ENCODE results near the gene PTPRR. TPM values are rescaled to one million over a fixed set of nuclear protein-coding genes. Genes with fewer than 3 reads are reported as not detected.

The PTPRR gene
- total RNA-seq, 1 experiment from 2014 or later: 3.4 TPM

- H3K27me3 ChIP-seq (replicated peaks): no peaks in the 10 kb centered on the region
- no peak for DNase-seq (ENCODE audit: low read depth in 1 of 2, low spot score in 2 of 2)
- H3K4me1 ChIP-seq (replicated peaks): no peaks in the 10 kb centered on the region
- H3K27ac ChIP-seq: no peak overlapping the region
- H3K36me3 ChIP-seq: no peaks in the 10 kb centered on the region
- H3K9me3 ChIP-seq (replicated peaks): no peaks in the 10 kb centered on the region
- H3K4me3 ChIP-seq: no peak overlapping the region
Observed at GRCh38 chr12:70788774-70789173, 131.8 kb downstream of the PTPRR start.

- no peaks in the 10 kb centered on the region for H3K4me1 ChIP-seq (replicated peaks)
- no peak overlapping the region for H3K27ac ChIP-seq
- no peaks in the 10 kb centered on the region for H3K27me3 ChIP-seq (replicated peaks)
- H3K36me3 ChIP-seq: no peaks in the 10 kb centered on the region
- no peak for DNase-seq (ENCODE audit: low read depth in 1 of 2, low spot score in 2 of 2)
- no peaks in the 10 kb centered on the region for H3K9me3 ChIP-seq (replicated peaks)
- H3K4me3 ChIP-seq: no peak overlapping the region
Observed at GRCh38 chr12:70787612-70788011, 132.9 kb downstream of the PTPRR start.

GRCh38 chr12:70785896-70786295 lies 134.6 kb downstream of the PTPRR start:
- no peaks in the 10 kb centered on the region for H3K4me1 ChIP-seq (replicated peaks)
- no peak overlapping the region for H3K27ac ChIP-seq
- DNase-seq (ENCODE audit: low read depth in 1 of 2, low spot score in 2 of 2): no peak
- H3K36me3 ChIP-seq: no peaks in the 10 kb centered on the region
- H3K4me3 ChIP-seq: no peak overlapping the region
- no peaks in the 10 kb centered on the region for H3K27me3 ChIP-seq (replicated peaks)
- no peaks in the 10 kb centered on the region for H3K9me3 ChIP-seq (replicated peaks)

- Histone ChIP-seq H3K36me3 (no peaks in the 10 kb centered on the region), H3K4me3 (no peak overlapping the region), H3K27me3 (replicated peaks) (no peaks in the 10 kb centered on the region), H3K4me1 (replicated peaks) (no peaks in the 10 kb centered on the region), H3K9me3 (replicated peaks) (no peaks in the 10 kb centered on the region), H3K27ac (no peak overlapping the region)
- DNase-seq (ENCODE audit: low read depth in 1 of 2, low spot score in 2 of 2): no peak
Observed at GRCh38 chr12:70784042-70784668, 136.4 kb downstream of the PTPRR start.

GRCh38 chr12:70783455-70783854 lies 137.1 kb downstream of the PTPRR start:
- DNase-seq (ENCODE audit: low read depth in 1 of 2, low spot score in 2 of 2): no peak
- Histone ChIP-seq H3K36me3 (no peaks in the 10 kb centered on the region), H3K27ac (no peak overlapping the region), H3K9me3 (replicated peaks) (no peaks in the 10 kb centered on the region), H3K4me3 (no peak overlapping the region), H3K4me1 (replicated peaks) (no peaks in the 10 kb centered on the region), H3K27me3 (replicated peaks) (no peaks in the 10 kb centered on the region)

- no peaks in the 10 kb centered on the region for H3K9me3 ChIP-seq (replicated peaks)
- H3K27ac ChIP-seq: no peak overlapping the region
- H3K36me3 ChIP-seq: no peaks in the 10 kb centered on the region
- H3K27me3 ChIP-seq (replicated peaks): no peaks in the 10 kb centered on the region
- H3K4me3 ChIP-seq: no peak overlapping the region
- H3K4me1 ChIP-seq (replicated peaks): no peaks in the 10 kb centered on the region
- no peak for DNase-seq (ENCODE audit: low read depth in 1 of 2, low spot score in 2 of 2)
Observed at GRCh38 chr12:70779250-70779649, 141.3 kb downstream of the PTPRR start.

GRCh38 chr12:70774055-70774454 lies 146.5 kb downstream of the PTPRR start:
- no peak overlapping the region for H3K4me3 ChIP-seq
- H3K4me1 ChIP-seq (replicated peaks): no peaks in the 10 kb centered on the region
- no peaks in the 10 kb centered on the region for H3K9me3 ChIP-seq (replicated peaks)
- H3K27ac ChIP-seq: no peak overlapping the region
- H3K27me3 ChIP-seq (replicated peaks): no peaks in the 10 kb centered on the region
- H3K36me3 ChIP-seq: no peaks in the 10 kb centered on the region
- no peak for DNase-seq (ENCODE audit: low read depth in 1 of 2, low spot score in 2 of 2)

GRCh38 chr12:70772836-70773235 lies 147.7 kb downstream of the PTPRR start:
- Histone ChIP-seq H3K4me3 (no peak overlapping the region), H3K4me1 (replicated peaks) (no peaks in the 10 kb centered on the region), H3K36me3 (no peaks in the 10 kb centered on the region), H3K9me3 (replicated peaks) (no peaks in the 10 kb centered on the region), H3K27me3 (replicated peaks) (no peaks in the 10 kb centered on the region), H3K27ac (no peak overlapping the region)
- DNase-seq (ENCODE audit: low read depth in 1 of 2, low spot score in 2 of 2): no peak

GRCh38 chr12:70771581-70771980 lies 149.0 kb downstream of the PTPRR start:
- H3K27me3 ChIP-seq (replicated peaks): no peaks in the 10 kb centered on the region
- no peak overlapping the region for H3K27ac ChIP-seq
- no peaks in the 10 kb centered on the region for H3K4me1 ChIP-seq (replicated peaks)
- no peak overlapping the region for H3K4me3 ChIP-seq
- DNase-seq (ENCODE audit: low read depth in 1 of 2, low spot score in 2 of 2): no peak
- H3K36me3 ChIP-seq: no peaks in the 10 kb centered on the region
- no peaks in the 10 kb centered on the region for H3K9me3 ChIP-seq (replicated peaks)

GRCh38 chr12:70763666-70764065 lies 156.9 kb downstream of the PTPRR start:
- no peak for DNase-seq (ENCODE audit: low read depth in 1 of 2, low spot score in 2 of 2)
- H3K27ac ChIP-seq: no peak overlapping the region
- H3K4me1 ChIP-seq (replicated peaks): no peaks in the 10 kb centered on the region
- H3K4me3 ChIP-seq: no peak overlapping the region
- no peaks in the 10 kb centered on the region for H3K9me3 ChIP-seq (replicated peaks)
- H3K36me3 ChIP-seq: no peaks in the 10 kb centered on the region
- H3K27me3 ChIP-seq (replicated peaks): no peaks in the 10 kb centered on the region

- no peak overlapping the region for H3K27ac ChIP-seq
- no peaks in the 10 kb centered on the region for H3K36me3 ChIP-seq
- no peak overlapping the region for H3K4me3 ChIP-seq
- H3K9me3 ChIP-seq (replicated peaks): no peaks in the 10 kb centered on the region
- H3K27me3 ChIP-seq (replicated peaks): no peaks in the 10 kb centered on the region
- no peaks in the 10 kb centered on the region for H3K4me1 ChIP-seq (replicated peaks)
- DNase-seq (ENCODE audit: low read depth in 1 of 2, low spot score in 2 of 2): no peak
Observed at GRCh38 chr12:70762000-70762399, 158.5 kb downstream of the PTPRR start.

- Histone ChIP-seq H3K4me1 (replicated peaks) (no peaks in the 10 kb centered on the region), H3K9me3 (replicated peaks) (no peaks in the 10 kb centered on the region), H3K27ac (no peak overlapping the region), H3K36me3 (no peaks in the 10 kb centered on the region), H3K4me3 (no peak overlapping the region), H3K27me3 (replicated peaks) (no peaks in the 10 kb centered on the region)
- no peak for DNase-seq (ENCODE audit: low read depth in 1 of 2, low spot score in 2 of 2)
Observed at GRCh38 chr12:70759161-70759918, 161.2 kb downstream of the PTPRR start.

GRCh38 chr12:70758494-70758845 lies 162.1 kb downstream of the PTPRR start:
- H3K4me3 ChIP-seq: no peak overlapping the region
- no peaks in the 10 kb centered on the region for H3K4me1 ChIP-seq (replicated peaks)
- H3K27ac ChIP-seq: no peak overlapping the region
- H3K36me3 ChIP-seq: no peaks in the 10 kb centered on the region
- H3K9me3 ChIP-seq (replicated peaks): no peaks in the 10 kb centered on the region
- DNase-seq (ENCODE audit: low read depth in 1 of 2, low spot score in 2 of 2): no peak
- H3K27me3 ChIP-seq (replicated peaks): no peaks in the 10 kb centered on the region

- no peaks in the 10 kb centered on the region for H3K9me3 ChIP-seq (replicated peaks)
- no peak overlapping the region for H3K27ac ChIP-seq
- no peak for DNase-seq (ENCODE audit: low read depth in 1 of 2, low spot score in 2 of 2)
- no peaks in the 10 kb centered on the region for H3K4me1 ChIP-seq (replicated peaks)
- no peaks in the 10 kb centered on the region for H3K36me3 ChIP-seq
- H3K27me3 ChIP-seq (replicated peaks): no peaks in the 10 kb centered on the region
- no peak overlapping the region for H3K4me3 ChIP-seq
Observed at GRCh38 chr12:70757830-70758493, 162.6 kb downstream of the PTPRR start.
